AML-193 (cell line): ENCODE results near the gene ZSWIM1.
A peak's percentile ranks its signal among the peaks of the same experiment; 100 is the strongest.
"Not testable (repeated sequence)": the region's sequence is repeated elsewhere in the genome, so short reads cannot be mapped to it uniquely, and the experiment has no call there.

Experiments used
- DNase-seq, 2 experiments: peaks; one replicate each; lab custom pipeline; 2025; lab: John Stamatoyannopoulos, UW

Gene ZSWIM1

DNA sequence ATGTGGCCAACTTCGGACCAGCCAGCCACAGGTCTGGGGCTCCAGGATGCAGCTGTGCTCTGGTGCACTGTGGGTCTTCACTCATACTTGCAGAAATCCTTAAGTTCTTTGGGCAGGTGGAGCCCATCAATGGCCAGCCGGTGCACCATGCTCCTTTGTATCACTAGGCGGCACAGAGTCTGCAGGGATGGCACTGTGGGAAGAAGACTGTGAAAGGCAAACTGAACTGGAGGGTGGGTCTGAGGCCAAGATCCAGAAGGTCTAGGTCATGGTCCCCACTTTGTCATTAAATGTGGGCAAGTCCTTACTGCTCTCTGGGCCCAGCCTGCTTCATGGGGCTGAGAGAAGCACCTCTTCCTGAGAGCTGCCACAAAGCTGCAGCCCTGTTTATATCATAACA lies 7.7 kb downstream of the ZSWIM1 start:
- no peak for DNase-seq

DNA sequence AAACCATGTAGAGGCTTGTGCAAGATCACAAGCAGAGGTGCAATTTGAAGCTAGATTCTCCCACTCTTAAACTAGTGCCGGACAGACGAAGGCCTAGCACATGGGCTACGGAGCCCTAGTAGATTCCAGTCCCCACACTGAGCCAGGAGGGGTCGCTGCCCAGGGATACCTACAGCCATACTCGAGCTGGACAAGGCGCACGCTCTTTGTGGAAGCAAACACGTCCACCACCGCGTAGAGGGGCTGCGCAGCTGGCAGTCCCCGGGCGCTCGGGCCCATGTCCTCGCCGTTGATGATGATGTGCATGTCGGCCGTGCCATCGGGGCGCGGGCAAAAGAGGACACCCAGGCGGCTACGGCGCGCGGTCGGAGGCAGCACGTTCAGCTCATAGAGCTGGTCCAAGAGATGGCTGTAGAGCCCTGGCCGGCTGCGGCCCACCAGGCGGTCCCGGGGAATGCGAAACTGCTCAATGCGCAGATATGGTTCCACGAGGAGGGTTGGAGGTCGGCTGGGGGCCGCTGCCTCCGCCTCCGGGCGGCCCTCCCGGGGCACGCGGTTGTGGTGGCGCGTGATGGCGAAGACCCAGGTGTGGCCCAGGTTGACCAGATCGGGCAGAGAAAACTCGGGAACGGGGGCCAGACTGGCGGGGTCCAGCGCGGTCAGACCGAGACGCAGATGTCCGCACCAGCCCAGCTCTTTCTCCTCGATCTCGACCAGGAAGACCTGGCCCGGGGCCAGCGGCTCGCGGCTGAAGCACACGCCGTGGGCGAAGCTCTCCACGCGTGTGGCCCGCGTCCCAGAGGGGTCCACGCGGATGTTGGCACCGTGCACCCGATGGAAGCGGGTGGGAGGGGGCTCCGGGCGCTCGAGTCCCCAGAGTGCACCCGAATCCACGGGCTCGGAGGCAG lies 9.3 kb downstream of the ZSWIM1 start:
- peak; percentile 47 to 48 for DNase-seq

DNA sequence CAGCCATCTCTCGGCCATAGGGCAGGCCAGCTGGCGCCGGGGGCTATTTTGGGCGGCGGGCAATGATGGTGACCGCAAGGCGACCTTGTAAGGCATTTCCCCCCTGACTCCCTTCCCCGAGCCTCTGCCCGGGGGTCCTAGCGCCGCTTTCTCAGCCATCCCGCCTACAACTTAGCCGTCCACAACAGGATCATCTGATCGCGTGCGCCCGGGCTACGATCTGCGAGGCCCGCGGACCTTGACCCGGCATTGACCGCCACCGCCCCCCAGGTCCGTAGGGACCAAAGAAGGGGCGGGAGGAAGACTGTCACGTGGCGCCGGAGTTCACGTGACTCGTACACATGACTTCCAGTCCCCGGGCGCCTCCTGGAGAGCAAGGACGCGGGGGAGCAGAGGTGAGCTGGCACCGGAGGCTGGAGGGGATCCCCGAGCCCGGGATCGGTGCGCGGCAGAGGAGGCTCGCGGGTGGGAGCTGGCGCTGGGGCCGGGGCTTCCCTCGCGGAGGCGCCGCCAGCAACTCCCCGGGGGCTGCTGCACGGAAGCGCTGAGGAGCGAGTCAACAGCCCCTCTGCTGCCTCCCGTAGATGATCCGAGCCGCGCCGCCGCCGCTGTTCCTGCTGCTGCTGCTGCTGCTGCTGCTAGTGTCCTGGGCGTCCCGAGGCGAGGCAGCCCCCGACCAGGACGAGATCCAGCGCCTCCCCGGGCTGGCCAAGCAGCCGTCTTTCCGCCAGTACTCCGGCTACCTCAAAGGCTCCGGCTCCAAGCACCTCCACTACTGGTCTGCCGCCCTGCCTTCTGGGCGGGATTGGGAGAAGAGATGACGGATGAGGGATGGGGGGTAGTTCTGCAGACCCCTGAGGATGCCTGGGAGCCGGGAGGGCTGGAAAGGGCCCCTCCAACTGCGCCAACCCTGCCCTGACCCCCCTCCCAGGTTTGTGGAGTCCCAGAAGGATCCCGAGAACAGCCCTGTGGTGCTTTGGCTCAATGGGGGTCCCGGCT lies 10.3 kb downstream of the ZSWIM1 start, which contains the start of the genes CTSA and NEURL2:
TSS of gene CTSA (plus strand) at position 351 of the 999 bp plus-strand sequence. CDS start at position 585, 234 bp downstream.
TSS of gene NEURL2 (minus strand) at position 224 of the 999 bp plus-strand sequence. CDS start at position 7, 217 bp downstream.
- peak; percentile 70 to 77 for DNase-seq

DNA sequence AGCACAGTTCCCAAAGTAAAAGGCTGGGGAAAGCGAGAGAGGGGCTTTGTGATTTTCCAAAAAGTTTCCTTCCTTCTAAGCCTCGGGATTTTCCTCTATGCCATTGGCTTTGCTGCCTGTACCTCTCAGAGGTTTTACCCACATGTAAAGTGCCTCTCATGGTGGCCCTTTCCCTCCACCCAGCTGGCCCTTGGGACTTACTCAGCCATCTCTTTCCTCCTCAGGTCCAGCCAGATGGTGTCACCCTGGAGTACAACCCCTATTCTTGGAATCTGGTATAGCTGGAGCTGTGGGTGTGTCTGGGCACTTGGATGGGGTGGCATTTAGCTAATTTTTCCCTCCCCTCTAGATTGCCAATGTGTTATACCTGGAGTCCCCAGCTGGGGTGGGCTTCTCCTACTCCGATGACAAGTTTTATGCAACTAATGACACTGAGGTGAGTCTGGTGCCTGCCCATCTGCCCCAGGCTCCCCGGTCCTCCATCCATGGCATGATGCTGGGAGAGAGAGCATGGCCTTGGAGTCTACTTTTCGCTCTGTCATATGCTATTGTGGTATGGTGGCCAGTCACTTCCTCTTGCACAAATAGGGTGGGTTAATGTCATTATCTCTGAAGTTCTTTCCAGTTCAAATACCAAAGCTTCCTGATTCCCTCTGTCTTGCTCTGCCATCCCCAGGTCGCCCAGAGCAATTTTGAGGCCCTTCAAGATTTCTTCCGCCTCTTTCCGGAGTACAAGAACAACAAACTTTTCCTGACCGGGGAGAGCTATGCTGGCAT lies 11.2 kb downstream of the ZSWIM1 start:
- peak; percentile 58 for DNase-seq

DNA sequence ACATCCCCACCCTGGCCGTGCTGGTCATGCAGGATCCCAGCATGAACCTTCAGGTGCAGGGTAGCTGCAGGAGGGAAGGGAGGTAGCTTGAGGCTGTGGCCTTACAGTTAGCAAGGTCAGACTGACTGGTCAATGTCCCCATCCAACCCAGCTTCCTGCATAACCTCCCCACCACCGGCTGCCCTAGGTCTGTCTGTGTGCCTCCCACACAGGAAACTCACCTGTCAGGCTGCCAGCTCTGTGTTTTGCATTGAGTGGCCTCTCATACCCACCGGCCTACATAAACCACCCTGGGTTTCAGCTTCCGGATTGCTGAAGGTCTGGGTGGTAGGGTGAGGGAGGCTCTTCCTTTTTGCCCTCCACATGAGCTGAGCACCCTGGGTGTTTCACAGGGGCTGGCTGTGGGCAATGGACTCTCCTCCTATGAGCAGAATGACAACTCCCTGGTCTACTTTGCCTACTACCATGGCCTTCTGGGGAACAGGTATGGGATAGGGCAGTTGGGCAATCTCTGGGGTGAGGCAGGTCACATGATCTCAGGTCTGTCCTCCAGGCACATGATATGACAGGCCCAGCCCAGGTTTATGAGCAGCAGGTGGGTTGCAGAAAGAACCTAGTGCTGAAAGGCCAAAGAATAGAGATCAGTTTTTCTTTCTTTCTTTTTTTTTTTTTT lies 11.9 kb downstream of the ZSWIM1 start:
- peak in 1 of 2 experiments; percentile 17 for DNase-seq

DNA sequence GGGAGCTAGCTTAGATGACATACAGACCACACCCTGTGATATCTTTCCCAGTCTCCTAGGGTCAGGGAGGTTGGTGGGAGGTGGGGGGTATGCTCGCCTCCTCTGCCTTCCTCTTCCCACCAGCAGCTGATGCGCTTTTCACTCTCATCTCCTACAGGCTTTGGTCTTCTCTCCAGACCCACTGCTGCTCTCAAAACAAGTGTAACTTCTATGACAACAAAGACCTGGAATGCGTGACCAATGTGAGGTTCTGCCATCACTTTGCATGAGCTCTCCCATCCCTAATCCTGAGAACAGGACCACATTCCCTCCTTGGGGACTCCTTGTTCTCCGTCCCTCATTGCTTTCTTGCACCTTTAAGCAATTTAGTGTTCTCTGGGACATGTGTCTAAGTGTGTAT lies 12.8 kb downstream of the ZSWIM1 start:
- no peak for DNase-seq

DNA sequence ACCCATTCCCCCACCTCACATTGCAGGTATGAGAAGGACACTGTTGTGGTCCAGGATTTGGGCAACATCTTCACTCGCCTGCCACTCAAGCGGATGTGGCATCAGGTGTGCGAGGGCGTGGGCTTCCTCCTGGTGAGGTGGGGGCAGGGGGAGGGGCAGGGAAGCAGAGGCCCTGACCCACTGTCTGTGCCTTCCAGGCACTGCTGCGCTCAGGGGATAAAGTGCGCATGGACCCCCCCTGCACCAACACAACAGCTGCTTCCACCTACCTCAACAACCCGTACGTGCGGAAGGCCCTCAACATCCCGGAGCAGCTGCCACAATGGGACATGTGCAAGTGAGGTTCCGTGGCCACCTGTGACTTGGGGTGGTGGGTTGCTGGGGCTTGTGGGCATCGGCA lies 13.8 kb downstream of the ZSWIM1 start:
- no peak for DNase-seq

DNA sequence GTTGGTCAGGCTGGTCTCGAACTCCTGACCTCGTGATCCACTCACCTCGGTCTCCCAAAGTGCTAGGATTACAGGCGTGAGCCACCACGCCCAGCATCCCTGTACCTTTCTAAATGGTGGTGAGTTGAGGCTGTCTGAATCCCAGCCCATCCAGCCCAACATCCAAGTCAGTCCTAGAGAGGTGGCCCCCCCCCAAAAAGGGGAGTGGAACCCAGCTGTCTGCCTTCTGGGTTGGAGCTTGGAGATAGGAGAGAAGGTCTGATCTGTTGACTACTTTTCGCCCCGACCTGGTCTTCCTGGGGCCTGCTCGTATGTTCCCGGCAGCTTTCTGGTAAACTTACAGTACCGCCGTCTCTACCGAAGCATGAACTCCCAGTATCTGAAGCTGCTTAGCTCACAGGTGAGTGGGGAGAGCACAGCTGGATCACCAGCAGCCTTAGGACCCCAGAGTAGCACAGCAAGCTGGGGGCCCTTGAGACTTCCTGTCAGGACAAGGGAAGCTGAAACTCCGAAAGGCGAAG lies 15.7 kb downstream of the ZSWIM1 start:
- DNase-seq = no peak

DNA sequence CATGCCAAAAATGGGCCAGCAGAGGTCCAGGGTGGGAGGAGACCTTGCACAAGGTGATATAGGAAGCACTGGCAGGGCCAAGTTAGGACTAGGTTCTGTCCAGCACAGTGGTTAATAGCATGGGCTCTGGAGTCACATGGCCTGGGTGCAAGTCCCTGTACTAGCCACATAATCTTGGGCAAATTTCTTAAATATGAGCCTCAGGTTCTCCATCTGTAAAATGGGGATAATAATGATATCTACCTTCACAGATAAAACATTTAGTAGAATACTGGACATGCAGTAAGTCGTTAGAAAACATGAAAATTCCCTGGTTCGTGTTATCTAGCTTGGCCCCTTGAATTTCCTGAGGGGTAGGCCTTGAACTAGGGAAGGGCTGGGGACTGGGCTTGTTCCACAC lies 16.3 kb downstream of the ZSWIM1 start:
- DNase-seq = no peak

DNA sequence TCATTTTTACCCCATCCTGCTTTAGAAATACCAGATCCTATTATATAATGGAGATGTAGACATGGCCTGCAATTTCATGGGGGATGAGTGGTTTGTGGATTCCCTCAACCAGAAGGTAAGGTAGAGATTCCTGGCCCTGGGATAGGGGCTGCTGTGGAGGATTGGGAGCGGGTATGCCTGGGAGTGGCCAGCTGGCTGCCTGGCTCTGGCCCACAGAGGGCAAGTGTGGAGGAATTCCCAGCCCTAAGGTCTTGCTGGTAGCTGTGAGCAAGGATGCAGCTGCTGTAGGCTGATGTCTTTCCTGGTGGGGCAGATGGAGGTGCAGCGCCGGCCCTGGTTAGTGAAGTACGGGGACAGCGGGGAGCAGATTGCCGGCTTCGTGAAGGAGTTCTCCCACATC lies 16.7 kb downstream of the ZSWIM1 start:
- DNase-seq = no peak

DNA sequence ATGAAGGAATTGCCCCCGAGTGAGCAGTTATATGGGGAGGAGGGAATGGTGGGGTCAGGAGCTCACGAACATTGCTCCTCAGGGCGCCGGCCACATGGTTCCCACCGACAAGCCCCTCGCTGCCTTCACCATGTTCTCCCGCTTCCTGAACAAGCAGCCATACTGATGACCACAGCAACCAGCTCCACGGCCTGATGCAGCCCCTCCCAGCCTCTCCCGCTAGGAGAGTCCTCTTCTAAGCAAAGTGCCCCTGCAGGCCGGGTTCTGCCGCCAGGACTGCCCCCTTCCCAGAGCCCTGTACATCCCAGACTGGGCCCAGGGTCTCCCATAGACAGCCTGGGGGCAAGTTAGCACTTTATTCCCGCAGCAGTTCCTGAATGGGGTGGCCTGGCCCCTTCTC lies 17.3 kb downstream of the ZSWIM1 start:
- DNase-seq = no peak

DNA sequence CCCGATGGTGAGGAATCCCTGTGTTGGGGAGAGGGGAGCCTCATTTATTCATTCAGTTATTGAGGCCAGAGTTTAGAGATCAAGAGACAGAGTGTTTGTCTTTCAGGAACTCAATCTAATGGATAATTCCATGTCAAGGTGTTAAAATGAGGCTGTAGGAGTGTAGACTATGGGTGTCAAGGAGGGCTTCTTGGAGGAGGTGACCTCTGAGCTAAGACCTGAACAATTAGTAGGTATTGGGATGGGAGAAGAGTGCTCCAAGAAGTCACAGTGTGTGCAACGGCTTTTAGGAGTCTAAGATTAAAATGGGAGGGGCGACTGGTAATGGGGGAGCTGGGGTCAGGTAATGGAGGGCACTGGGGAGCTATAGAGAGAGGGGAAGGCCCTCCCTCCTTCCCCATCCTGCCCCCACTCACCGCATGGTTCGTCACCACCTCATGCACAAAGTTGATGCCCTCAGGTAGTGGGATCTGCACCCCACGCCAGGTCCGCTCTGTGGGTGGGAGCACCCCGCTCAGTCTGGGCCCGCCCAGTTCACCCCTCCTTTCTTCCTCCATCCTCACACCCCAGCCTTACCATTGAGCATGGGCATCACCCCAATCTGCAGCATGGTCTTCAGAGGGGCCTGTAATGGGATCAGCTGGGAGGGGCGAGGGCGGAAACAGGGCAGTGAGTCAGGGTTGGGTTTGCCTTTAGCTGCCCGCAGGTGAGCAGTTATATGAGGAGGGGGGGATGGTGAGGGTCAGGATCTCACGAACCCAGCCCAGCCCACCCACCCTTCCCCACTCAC lies 18.2 kb downstream of the ZSWIM1 start:
- no peak for DNase-seq

DNA sequence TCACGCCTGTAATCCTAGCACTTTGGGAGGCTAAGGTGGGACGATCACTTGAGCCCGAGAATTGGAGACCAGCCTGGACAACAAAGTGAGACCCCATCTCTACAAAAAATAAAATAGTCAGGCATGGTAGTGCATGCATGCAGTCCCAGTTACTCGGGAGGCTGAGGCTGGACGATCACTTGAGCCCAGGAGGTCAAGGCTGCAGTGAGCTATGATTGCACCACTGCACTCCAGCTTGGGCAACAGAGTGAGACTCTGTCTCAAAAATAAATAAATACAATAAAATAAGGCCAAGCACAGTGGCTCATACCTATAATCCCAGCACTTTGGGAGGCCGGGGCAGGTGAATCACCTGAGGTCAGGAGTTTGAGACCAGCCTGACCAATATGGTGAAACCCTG lies 20.3 kb downstream of the ZSWIM1 start:
- not testable (repeated sequence) for DNase-seq

DNA sequence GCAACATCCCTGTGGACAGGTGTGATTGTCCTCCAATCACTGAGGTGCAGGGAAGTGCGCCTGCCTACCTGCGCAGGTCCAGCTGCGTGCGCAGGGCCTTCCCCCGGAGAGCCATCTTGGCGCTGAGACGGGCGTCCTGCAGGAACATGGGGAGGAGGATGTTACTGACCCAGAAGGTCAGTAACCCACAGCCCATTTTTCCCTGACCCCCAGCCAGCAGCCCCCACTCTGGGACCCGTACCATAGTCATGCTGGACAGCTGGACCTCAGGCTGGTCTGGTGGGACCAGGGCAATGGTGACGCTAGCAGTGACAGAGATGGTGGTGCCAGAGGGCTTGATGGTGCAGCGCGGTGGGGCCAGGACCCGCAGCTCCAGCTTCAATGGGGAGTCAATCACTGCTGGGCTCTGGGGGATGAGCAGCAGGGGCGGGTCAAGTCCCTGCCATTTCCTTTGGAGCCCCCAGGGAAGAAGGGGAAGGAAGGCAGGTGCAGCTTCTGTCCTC lies 21.2 kb downstream of the ZSWIM1 start:
- no peak for DNase-seq

DNA sequence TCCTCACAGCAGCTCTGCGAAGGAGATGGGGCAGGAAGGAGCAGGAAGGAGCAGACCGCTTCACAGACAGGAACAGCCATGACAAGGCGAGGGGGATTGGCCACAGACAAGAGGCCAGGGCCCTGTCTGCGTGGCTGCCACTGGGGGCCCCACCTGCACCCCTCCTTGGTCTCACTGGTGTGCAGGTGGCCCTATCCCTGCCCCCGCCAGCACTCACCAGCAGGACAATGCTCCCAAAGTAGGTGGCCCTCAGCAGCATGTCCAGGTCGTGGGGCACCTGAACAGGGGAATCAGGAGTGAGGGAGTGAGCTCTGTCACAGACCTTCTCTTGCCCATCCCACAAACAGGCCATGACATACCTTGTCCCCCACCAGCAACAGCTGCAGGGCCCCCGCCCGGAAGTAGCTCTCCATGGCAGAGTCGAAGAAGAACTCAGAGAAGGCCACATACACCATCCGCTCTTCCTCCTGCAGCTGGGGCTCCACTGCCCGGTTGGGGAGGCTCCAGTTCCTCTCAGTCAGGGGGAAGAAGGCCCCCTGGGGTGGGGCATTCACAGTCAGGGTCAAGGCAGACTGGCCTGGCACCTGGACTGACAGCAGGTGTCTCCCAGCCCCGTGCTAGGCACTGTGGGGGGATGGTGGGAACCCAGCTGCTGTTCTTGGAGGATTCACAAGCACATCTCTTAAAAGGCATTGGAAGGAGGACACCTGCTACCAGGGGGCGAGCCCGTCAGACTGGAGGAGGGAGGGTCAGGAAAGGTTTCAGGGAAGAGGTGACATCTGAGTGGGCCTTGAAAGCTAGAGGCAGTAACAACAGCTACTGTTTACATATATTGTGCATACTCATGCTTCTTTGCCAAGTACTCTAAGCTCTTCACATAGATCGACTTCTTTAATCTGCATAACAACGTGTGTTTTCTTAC lies 23.8 kb downstream of the ZSWIM1 start:
- no peak for DNase-seq

DNA sequence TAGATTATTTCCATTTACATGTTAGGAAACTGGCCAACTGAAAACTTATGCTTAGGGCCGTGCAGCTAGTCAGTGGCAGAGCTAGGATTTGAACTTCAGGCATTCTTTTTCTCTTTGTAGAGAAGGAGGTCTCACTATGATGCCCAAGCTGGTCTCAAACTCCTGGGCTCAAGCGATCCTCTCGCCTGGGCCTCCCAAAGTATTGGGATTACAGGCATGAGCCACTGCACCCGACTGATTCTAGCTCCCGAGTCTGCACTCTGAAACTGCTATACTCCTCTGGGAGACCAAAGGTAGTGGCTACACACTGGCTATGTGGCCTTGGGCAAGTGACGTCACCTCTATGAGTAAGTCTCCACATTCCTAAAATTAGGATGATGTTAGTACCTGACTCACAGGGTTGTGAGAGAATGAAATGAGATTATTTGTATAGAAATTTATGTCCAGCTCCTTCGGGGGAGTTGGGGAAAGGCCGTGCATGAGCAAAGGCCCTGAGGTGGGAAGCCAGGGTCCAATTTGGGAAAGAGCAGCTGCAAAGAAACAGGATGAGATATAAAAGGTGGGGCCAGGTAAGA lies 24.6 kb downstream of the ZSWIM1 start:
- DNase-seq = no peak

DNA sequence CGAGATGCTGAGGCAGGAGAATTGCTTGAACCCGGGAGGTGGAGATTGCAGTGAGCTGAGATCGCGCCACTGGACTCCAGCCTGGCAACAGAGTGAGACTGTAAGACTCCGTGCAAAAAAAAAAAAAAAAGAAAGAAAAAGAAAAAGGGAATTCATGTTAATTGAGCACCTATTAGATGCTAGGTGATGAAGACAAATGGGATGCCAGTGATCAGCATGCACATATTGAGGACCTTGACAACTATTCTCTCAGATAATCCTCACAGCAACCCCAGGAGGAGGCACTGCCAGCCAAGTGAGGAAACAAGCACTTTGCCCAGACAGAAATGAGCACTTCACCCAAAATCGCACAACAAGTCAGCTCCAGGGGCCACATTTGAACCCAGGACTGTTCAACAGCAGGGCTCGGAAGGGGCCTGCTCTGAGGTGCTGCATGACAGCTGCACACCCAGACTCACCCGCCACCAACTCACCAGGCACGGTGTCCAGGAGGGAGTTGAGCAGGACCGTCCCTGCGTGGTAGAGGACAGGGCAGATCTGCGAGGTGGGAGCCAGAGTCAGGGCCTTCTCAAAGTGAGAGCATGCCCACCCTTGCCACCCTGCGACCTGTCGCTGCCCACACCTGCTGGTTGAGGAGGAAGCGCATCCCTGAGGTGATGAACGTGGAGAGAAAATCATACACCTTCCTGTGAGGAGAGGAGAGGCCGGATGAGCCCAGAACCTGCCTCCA lies 26.4 kb downstream of the ZSWIM1 start:
- DNase-seq = no peak

DNA sequence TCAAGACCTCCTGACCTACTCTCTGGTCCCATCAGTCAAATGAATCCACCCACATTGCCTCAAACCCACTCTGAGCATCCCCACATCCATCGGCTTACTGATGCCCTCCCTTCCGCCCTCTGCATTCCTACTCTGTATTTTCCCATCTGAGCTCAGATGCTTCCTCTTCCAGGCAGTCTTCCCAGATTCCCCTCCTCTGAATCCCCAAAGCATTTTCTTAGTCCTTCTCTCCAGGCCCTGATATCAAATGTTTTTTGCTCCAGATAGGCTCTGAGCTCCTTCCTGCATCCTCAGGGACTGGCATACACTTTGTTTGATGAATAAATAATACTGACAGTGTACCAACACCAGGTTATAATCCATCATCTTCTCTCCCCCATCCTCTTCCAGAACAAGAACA lies 27.1 kb downstream of the ZSWIM1 start:
- DNase-seq = no peak
